Measurements from ENCODE around the gene OR12D3.

OR12D3 gene

DNA sequence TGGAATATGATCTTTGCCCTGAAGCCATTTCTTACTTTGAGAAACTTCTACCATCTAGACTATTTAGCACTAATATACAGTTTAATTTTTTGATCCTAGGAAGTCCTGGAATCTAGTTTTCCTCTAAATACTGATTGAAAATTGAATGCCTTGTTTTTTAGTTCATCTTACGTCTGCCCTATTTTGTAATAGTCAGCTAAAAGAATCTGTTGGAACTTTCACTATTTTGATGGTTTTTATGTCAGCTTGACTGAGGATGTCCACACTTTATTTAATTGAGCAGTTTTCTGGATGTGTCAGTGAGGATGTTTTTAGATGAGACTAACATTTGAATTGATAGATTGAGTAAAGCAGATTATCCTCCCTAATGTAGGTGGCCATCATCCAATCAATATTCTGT is 28.7 kb upstream of the OR12D3 start:
- POLR2A ChIA-PET = no interaction called here
- TF ChIP-seq ARNT (IDR thresholded peaks at IDR 0.05) = no peak
- TF ChIP-seq TARDBP (IDR thresholded peaks at IDR 0.05) = no peak
- no peak for TF ChIP-seq LEF1 (IDR thresholded peaks at IDR 0.05; ENCODE audit: borderline replicate concordance)
- TF ChIP-seq SUZ12 (IDR thresholded peaks at IDR 0.05) = no peak
- TF ChIP-seq BHLHE40 (IDR thresholded peaks at IDR 0.05; ENCODE audit: borderline replicate concordance) = no peak
- no peak for TF ChIP-seq HDGF (IDR thresholded peaks at IDR 0.05; ENCODE audit: borderline replicate concordance)
- TF ChIP-seq L3MBTL2 (conservative IDR thresholded peaks at IDR 0.05) = no peak
- no peak for TF ChIP-seq NFRKB (IDR thresholded peaks at IDR 0.05)
- TF ChIP-seq PKNOX1 (IDR thresholded peaks at IDR 0.05) = no peak
- TF ChIP-seq ZNF384 (IDR thresholded peaks at IDR 0.05) = no peak
- TF ChIP-seq CTBP1 (IDR thresholded peaks at IDR 0.05; ENCODE audit: borderline replicate concordance) = no peak
- DNase-seq (ENCODE audit: extremely low spot score) = no peak
- CTCF ChIA-PET = interaction anchor here (0.7 kb wide), 1 partner anchor 68 kb away, joined by 3 read pairs; no protein-coding TSS in a partner anchor

- ChIA-PET CTCF (no interaction called here), POLR2A (no interaction called here)
- DNase-seq (ENCODE audit: extremely low spot score) = no peak
- no peak for TF ChIP-seq CTBP1 (IDR thresholded peaks at IDR 0.05; ENCODE audit: borderline replicate concordance)
- no peak for TF ChIP-seq NFRKB (IDR thresholded peaks at IDR 0.05)
- TF ChIP-seq SP1 (IDR thresholded peaks at IDR 0.05) = no peak
- TF ChIP-seq FOXA1 (IDR thresholded peaks at IDR 0.05) = no peak
- no peak for TF ChIP-seq FOXK2 (IDR thresholded peaks at IDR 0.05)
- TF ChIP-seq LEF1 (IDR thresholded peaks at IDR 0.05; ENCODE audit: borderline replicate concordance) = no peak
- no peak for TF ChIP-seq ELF4 (IDR thresholded peaks at IDR 0.05)
Observed at GRCh38 chr6:29399525-29399924, 24.4 kb upstream of the OR12D3 start.

GRCh38 chr6:29395331-29395730 is 20.2 kb upstream of the OR12D3 start, which contains the start of gene OR12D2:
OR12D2 (plus strand) TSS chr6:29395631; CDS start chr6:29396700, 1,069 bp downstream.
- TF ChIP-seq HDGF (IDR thresholded peaks at IDR 0.05; ENCODE audit: borderline replicate concordance) = no peak
- no peak for TF ChIP-seq PKNOX1 (IDR thresholded peaks at IDR 0.05)
- no peak for TF ChIP-seq ELF4 (IDR thresholded peaks at IDR 0.05)
- TF ChIP-seq SUZ12 (IDR thresholded peaks at IDR 0.05) = no peak
- no peak for TF ChIP-seq FOXA1 (IDR thresholded peaks at IDR 0.05)
- TF ChIP-seq L3MBTL2 (conservative IDR thresholded peaks at IDR 0.05) = no peak
- TF ChIP-seq LEF1 (IDR thresholded peaks at IDR 0.05; ENCODE audit: borderline replicate concordance) = no peak
- TF ChIP-seq FOXM1 (IDR thresholded peaks at IDR 0.05; ENCODE audit: borderline replicate concordance) = no peak
- DNase-seq (ENCODE audit: extremely low spot score) = no peak
- POLR2A ChIA-PET = no interaction called here
- CTCF ChIA-PET = no interaction called here

DNA sequence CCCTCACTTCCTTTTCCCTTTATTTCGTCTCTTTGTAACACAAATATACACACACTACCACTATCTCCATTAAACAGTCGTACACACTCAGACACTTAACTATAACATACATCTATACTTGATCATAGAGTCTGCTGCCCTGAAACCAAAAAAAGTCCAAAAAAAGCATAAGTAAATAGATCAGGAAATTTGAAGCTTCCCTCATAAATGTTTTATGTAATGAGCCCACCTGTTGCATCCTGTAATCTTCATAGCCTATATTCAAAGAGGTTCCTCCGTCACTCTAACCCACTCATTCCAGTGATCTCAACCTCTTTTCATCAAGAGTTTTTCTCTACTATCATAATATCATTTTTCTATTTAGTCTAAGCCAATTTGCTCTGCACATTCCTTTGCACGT is 13.4 kb upstream of the OR12D3 start:
- DNase-seq (ENCODE audit: extremely low spot score) = no peak
- CTCF ChIA-PET = no interaction called here
- POLR2A ChIA-PET = no interaction called here
- no peak for TF ChIP-seq ARNT (IDR thresholded peaks at IDR 0.05)
- TF ChIP-seq FOXK2 (IDR thresholded peaks at IDR 0.05) = no peak

- TF ChIP-seq LEF1 (IDR thresholded peaks at IDR 0.05; ENCODE audit: borderline replicate concordance) (no peak), FOXA1 (IDR thresholded peaks at IDR 0.05) (no peak), SP1 (IDR thresholded peaks at IDR 0.05) (no peak), SUZ12 (IDR thresholded peaks at IDR 0.05) (no peak), BHLHE40 (IDR thresholded peaks at IDR 0.05; ENCODE audit: borderline replicate concordance) (no peak), ELF4 (IDR thresholded peaks at IDR 0.05) (no peak), NFRKB (IDR thresholded peaks at IDR 0.05) (no peak), FOXM1 (IDR thresholded peaks at IDR 0.05; ENCODE audit: borderline replicate concordance) (no peak), TARDBP (IDR thresholded peaks at IDR 0.05) (no peak)
- ChIA-PET POLR2A (no interaction called here), CTCF (no interaction called here)
- DNase-seq (ENCODE audit: extremely low spot score) = no peak
Observed at GRCh38 chr6:29376003-29376402, 912 bp upstream of the OR12D3 start.

DNA sequence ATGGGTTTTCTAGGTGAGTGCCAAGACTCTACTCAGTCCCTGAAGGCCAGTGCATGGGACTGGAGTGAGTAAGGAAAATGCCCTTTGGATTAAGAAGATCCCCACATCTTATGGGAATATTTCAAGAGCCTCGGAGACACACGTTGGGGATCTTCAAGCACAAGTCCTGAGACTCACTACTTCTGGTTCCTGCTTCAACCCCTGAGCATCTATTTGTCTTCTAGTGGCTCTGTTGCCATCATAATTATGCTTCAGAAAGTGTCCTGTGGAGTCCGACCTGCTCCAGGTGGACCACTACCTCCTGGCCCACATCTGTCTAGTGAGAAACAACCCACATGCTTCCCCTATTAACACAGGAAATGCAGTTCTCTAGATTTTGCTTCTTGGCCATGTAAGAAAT is 6.3 kb downstream of the OR12D3 start, which contains the start of gene OR5V1:
TSS of gene OR5V1 (minus strand) at position 101 of the 400 bp plus-strand sequence. CDS start 12,670 bp downstream, outside the sequence.
- no peak for DNase-seq (ENCODE audit: extremely low spot score)
- TF ChIP-seq CTBP1 (IDR thresholded peaks at IDR 0.05; ENCODE audit: borderline replicate concordance) (no peak), PKNOX1 (IDR thresholded peaks at IDR 0.05) (no peak), HDGF (IDR thresholded peaks at IDR 0.05; ENCODE audit: borderline replicate concordance) (no peak), BHLHE40 (IDR thresholded peaks at IDR 0.05; ENCODE audit: borderline replicate concordance) (no peak), LEF1 (IDR thresholded peaks at IDR 0.05; ENCODE audit: borderline replicate concordance) (no peak), SP1 (IDR thresholded peaks at IDR 0.05) (no peak), TARDBP (IDR thresholded peaks at IDR 0.05) (no peak), ZNF384 (IDR thresholded peaks at IDR 0.05) (no peak), ELF4 (IDR thresholded peaks at IDR 0.05) (no peak), NFRKB (IDR thresholded peaks at IDR 0.05) (no peak), ARNT (IDR thresholded peaks at IDR 0.05) (no peak), FOXA1 (IDR thresholded peaks at IDR 0.05) (no peak)
- POLR2A ChIA-PET = no interaction called here
- CTCF ChIA-PET = no interaction called here

DNA sequence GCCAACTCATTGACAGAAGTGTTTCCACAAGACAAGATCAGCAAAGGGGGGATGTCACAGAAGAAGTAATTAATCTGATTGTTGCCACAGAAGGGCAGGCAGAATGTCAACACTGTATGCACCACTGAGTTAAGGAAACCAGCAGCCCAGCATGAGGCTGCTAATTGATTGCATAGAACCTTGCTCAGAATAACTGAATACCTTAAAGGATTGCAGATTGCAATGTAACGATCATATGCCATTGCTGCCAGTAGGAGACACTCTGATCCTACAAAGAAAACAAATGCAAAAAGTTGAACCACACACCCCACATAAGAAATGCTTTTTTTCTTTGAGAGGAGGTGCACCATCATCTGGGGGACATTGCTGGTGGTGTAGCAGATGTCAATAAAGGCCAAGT is 19.5 kb downstream of the OR12D3 start:
- ChIA-PET CTCF (no interaction called here), POLR2A (no interaction called here)
- no peak for DNase-seq (ENCODE audit: extremely low spot score)
- TF ChIP-seq TARDBP (IDR thresholded peaks at IDR 0.05) (no peak), FOXM1 (IDR thresholded peaks at IDR 0.05; ENCODE audit: borderline replicate concordance) (no peak), PKNOX1 (IDR thresholded peaks at IDR 0.05) (no peak), HDGF (IDR thresholded peaks at IDR 0.05; ENCODE audit: borderline replicate concordance) (no peak), LEF1 (IDR thresholded peaks at IDR 0.05; ENCODE audit: borderline replicate concordance) (no peak), FOXK2 (IDR thresholded peaks at IDR 0.05) (no peak), NFRKB (IDR thresholded peaks at IDR 0.05) (no peak), ZNF384 (IDR thresholded peaks at IDR 0.05) (no peak)
